Heart right ventricle (tissue), 16 donors: ENCODE measurements around the gene HIBCH. TPM values are rescaled to one million over a fixed set of nuclear protein-coding genes. Genes with fewer than 3 reads are reported as not detected.
A peak's percentile ranks its signal among the peaks of the same experiment; 100 is the strongest.

Experiments used
- ATAC-seq, 8 donors: fragments of 200-7000 bp; cut with Tn5 transposase; one replicate each; pipeline ENCODE4 v1.9.1; 2020; ENCODE audit warnings: mild to moderate bottlenecking in 8 of 8, moderate library complexity in 8 of 8, moderate number of reproducible peaks in 1 of 8
- DNase-seq, 2 donors: peaks; one replicate each; pipeline ENCODE4 v3.0.0-alpha.2; 2020
- H3K27ac ChIP-seq, 10 donors: fragments of 200-600 bp; sonication (generic) in 2 of 10; one replicate each; pipeline versions ENCODE4 v1.5.0 to v1.8.0; 2020 to 2022; ENCODE audit warnings: mild to moderate bottlenecking in 3 of 10
- H3K27me3 ChIP-seq, 7 donors: fragments of 200-600 bp; one replicate each; pipeline ENCODE4 v1.8.0; 2021 to 2022; ENCODE audit warnings: mild to moderate bottlenecking in 2 of 7
- H3K36me3 ChIP-seq, 9 donors: fragments of 200-600 bp; sonication (generic) in 1 of 9; one replicate each; pipeline versions ENCODE4 v1.5.0 to v1.8.0; 2020 to 2022; ENCODE audit warnings: mild to moderate bottlenecking in 2 of 9
- H3K4me1 ChIP-seq, 9 donors: fragments of 200-600 bp; sonication (generic) in 1 of 9; one replicate each; pipeline versions ENCODE4 v1.5.0 to v1.8.0; 2020 to 2022; ENCODE audit warnings: mild to moderate bottlenecking in 4 of 9
- H3K4me3 ChIP-seq, 10 donors: fragments of 200-600 bp; sonication (generic) in 2 of 10; one replicate each; pipeline versions ENCODE4 v1.5.0 to v1.8.0; 2020 to 2022; ENCODE audit warnings: mild to moderate bottlenecking in 7 of 10, moderate library complexity in 2 of 10
- H3K9me3 ChIP-seq, 11 donors: fragments of 200-600 bp in 10 of 11; sonication (generic) in 2 of 11; one replicate each; pipeline versions ENCODE4 v1.5.0 to v1.8.0; 2013 to 2022; ENCODE audit warnings: mild to moderate bottlenecking in 2 of 11, control low read depth in 1 of 11, moderate library complexity in 1 of 11
- CTCF ChIP-seq, 9 donors: fragments of 200-600 bp; sonication (generic) in 2 of 9; IDR thresholded peaks; one replicate each; pipeline versions ENCODE4 v1.5.0 to v1.8.0; 2021 to 2022; ENCODE audit warnings: antibody characterized with exemption in 9 of 9, mild to moderate bottlenecking in 5 of 9, moderate library complexity in 1 of 9
- WGBS, 2 donors: extraction: QIAGEN DNeasy Blood & Tissue Kit; methylation state at CpG; one replicate each; pipeline ENCODE4 v1.1.7; 2013; ENCODE audit warnings: inconsistent platforms in 1 of 2; 5-methylcytosine and 5-hydroxymethylcytosine counted together
- intact Hi-C, 10 donors: fragments of 100-400 bp; cut with DNase I; formaldehyde crosslinking; loops; one replicate each; pipeline versions ENCODE4 v1.11.1 to v1.14.2; 2022
- polyA plus RNA-seq, 2 donors: library from polyadenylated mRNA; stranded (reverse); fragments of 200-250 nt; gene quantifications; one replicate each; pipeline ENCODE4 v1.2.3, GENCODE V29; 2013
- total RNA-seq, 10 donors: library from RNA; stranded (reverse); fragmentation: NEBNext Ultra II Directional in 3 of 10; extraction: Animal tissue kit (Norgen Biotek cat#: 25700) in 3 of 10; gene quantifications; one replicate each; pipeline versions ENCODE4 v1.2.1 to v1.2.4, GENCODE V29; 2021 to 2023
- donor health status: Arrhythmogenic right ventricular cardiomyopathy.
- donor health status: ischemic (EF 13 %, LVEDD 7.1; RV severe dilation, severe dysfunction).
- donor health status: healthy with polysubstance abuse.
- donor health status: DM: no; HTN: yes; CAD: no.
- donor health status: DM: no; HTN: no; CAD: no.
- donor health status: ischemic (EF 25% LVEDD 6.9; RV normal size, moderate dysfunction).
- donor health status: ischemic (EF 25% LVEDD 5.7; RV mildly dilated, moderate dysfunction).
- donor health status: healthy.
- donor health status: DM: yes; HTN: yes; CAD: no.
- donor health status: Ischemic cardiomyopathy.
- donor health status: ischemic (EF 35%, LVEDD 5.7; RV mildly dilated, moderate dysfunction).
- donor health status: nonischemic (EF 11% LVEDD 7.7; RV severe dilation, severe dysfunction).
- donor health status: DM: yes; HTN: yes; CAD: no.
- donor health status: PGD.
- donor health status: ischemic (EF 29% LVEDD 5.4; RV normal size, mild dysfunction).
- donor health status: nonischemic (EF 23%, LVEDD 6.1; RV moderate dilation, normal function).

The HIBCH gene
- total and polyA plus RNA-seq, 12 donors: 7.7 to 38.4 (median 24.8) TPM

- WGBS, 2 donors: 78 to 88% methylated on average over 2 of the region's 2 CpGs
- Histone ChIP-seq H3K27me3 (peaks cover 0 to 16% (median 0%) of the 10 kb centered on the region in 7 donors), H3K36me3 (no peaks in the 10 kb centered on the region), H3K4me3 (no peak overlapping the region), H3K9me3 (no peaks in the 10 kb centered on the region), H3K27ac (peak overlapping the region in 6 of 10 donors; percentile 22 to 96 (median 29)), H3K4me1 (peaks cover 0 to 49% (median 15%) of the 10 kb centered on the region in 9 donors)
- intact Hi-C loops: loop anchor here in 3 of 10 donors (2.0 to 10.0 kb wide), 4 partner anchors 79 to 99 kb away; no protein-coding TSS in a partner anchor
- DNase-seq (no peak), ATAC-seq (no peak)
- peak in 3 of 9 donors; percentile 15 to 37 (median 20) for TF ChIP-seq CTCF (IDR thresholded peaks at IDR 0.05)
Measured at GRCh38 chr2:190183539-190183938, 136.1 kb downstream of the HIBCH start.

GRCh38 chr2:190182071-190182524 lies 137.5 kb downstream of the HIBCH start:
- H3K4me1 ChIP-seq: peaks cover 0 to 49% (median 15%) of the 10 kb centered on the region in 9 donors
- H3K27ac ChIP-seq: peak overlapping the region in 4 of 10 donors; percentile 87 to 96 (median 96)
- no peaks in the 10 kb centered on the region for H3K36me3 ChIP-seq
- no peak for DNase-seq
- ATAC-seq: no peak
- 56 to 67% methylated on average over 3 of the region's 3 CpGs for WGBS, 2 donors
- intact Hi-C loops: loop anchor here in 3 of 10 donors (2.0 to 10.0 kb wide), 4 partner anchors 80 to 97 kb away; no protein-coding TSS in a partner anchor
- peak overlapping the region in 7 of 10 donors; percentile 1 to 77 (median 67) for H3K4me3 ChIP-seq
- TF ChIP-seq CTCF (IDR thresholded peaks at IDR 0.05): no peak
- no peaks in the 10 kb centered on the region for H3K9me3 ChIP-seq
- peaks cover 0 to 16% (median 0%) of the 10 kb centered on the region in 7 donors for H3K27me3 ChIP-seq

DNA sequence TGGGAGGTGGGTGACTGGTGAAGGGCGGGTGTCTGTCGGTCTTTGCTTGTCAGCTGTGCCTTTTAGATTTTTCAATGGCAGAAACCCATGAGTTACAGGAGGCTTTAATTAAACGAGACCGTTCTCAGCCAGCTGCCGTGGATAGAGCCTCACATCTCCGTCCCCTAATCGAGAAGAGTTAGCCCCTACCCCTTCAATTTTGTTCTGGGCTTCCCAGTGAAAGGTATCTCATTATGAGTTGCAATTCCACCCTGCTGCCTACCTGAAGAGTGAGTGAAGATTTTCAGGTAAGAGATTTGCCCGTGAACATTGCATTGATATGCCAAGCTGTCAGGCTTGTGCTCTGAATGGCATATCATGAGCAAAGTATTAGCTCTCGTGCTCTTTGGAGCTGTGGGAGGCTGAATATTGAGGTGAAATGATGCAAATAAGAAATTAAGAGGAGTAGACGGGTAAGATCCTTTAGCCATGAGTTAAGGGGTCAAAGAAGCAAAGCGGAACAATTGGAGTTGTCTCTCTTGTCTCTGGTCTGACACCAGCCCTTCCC lies 138.4 kb downstream of the HIBCH start:
- Histone ChIP-seq H3K27me3 (peaks cover 0 to 16% (median 0%) of the 10 kb centered on the region in 7 donors), H3K27ac (peak overlapping the region; percentile 85 to 97 (median 94)), H3K9me3 (no peaks in the 10 kb centered on the region), H3K4me1 (peaks cover 0 to 49% (median 15%) of the 10 kb centered on the region in 9 donors), H3K4me3 (peak overlapping the region; percentile 42 to 77 (median 66)), H3K36me3 (no peaks in the 10 kb centered on the region)
- 12 to 13% methylated on average over 11 of the region's 11 CpGs for WGBS, 2 donors
- DNase-seq (no peak), ATAC-seq (no peak)
- TF ChIP-seq CTCF (IDR thresholded peaks at IDR 0.05): no peak
- intact Hi-C loops: loop anchor here in 3 of 10 donors (2.0 to 10.0 kb wide), 4 partner anchors 81 to 96 kb away; no protein-coding TSS in a partner anchor

GRCh38 chr2:190180313-190181122 lies 139.1 kb downstream of the HIBCH start:
- peak in 8 of 9 donors; percentile 9 to 74 (median 56) for TF ChIP-seq CTCF (IDR thresholded peaks at IDR 0.05)
- WGBS, 2 donors: 1% methylated on average over 82 of the region's 82 CpGs
- Histone ChIP-seq H3K27me3 (peaks cover 0 to 16% (median 0%) of the 10 kb centered on the region in 7 donors), H3K4me3 (peak overlapping the region; percentile 42 to 77 (median 66)), H3K36me3 (no peaks in the 10 kb centered on the region), H3K27ac (peak overlapping the region; percentile 85 to 97 (median 94)), H3K9me3 (no peaks in the 10 kb centered on the region), H3K4me1 (peaks cover 0 to 49% (median 15%) of the 10 kb centered on the region in 9 donors)
- DNase-seq (peak; percentile 54 to 71), ATAC-seq (peak; percentile 86 to 97 (median 90))
- intact Hi-C loops: loop anchor here in 3 of 10 donors (2.0 to 10.0 kb wide), 4 partner anchors 82 to 96 kb away; no protein-coding TSS in a partner anchor
